Left ventricle myocardium inferior (tissue), 1 donor: ENCODE results near the gene KCNK5. TPM values are rescaled to one million over a fixed set of nuclear protein-coding genes. Genes with fewer than 3 reads are reported as not detected.

Experiments used
- DNase-seq: peaks from one replicate; pipeline ENCODE4 v3.0.0-alpha.2; 2020
- H3K27ac ChIP-seq: fragments of 200-600 bp; replicated peaks from 2 replicates; pipeline ENCODE4 v1.8.0; 2021
- H3K27me3 ChIP-seq: fragments of 200-600 bp; 2 replicates; pipeline ENCODE4 v1.8.0; 2021; ENCODE audit warnings: low read depth
- H3K36me3 ChIP-seq: fragments of 200-600 bp; 2 replicates; pipeline ENCODE4 v1.8.0; 2021
- H3K4me1 ChIP-seq: fragments of 200-600 bp; 2 replicates; pipeline ENCODE4 v1.8.0; 2021
- H3K4me3 ChIP-seq: fragments of 200-600 bp; 2 replicates; pipeline ENCODE4 v1.8.0; 2021; ENCODE audit warnings: mild to moderate bottlenecking, moderate library complexity
- H3K9me3 ChIP-seq: fragments of 200-600 bp; replicated peaks from 2 replicates; pipeline ENCODE4 v1.8.0; 2021
- intact Hi-C: fragments of 100-400 bp; cut with micrococcal nuclease; formaldehyde crosslinking; loops from one replicate; pipeline ENCODE4 v1.11.0; 2022
- total RNA-seq: library from RNA; stranded (reverse); fragmentation: NEBNext Ultra II Directional; extraction: Animal tissue kit (Norgen Biotek cat#: 25700); gene quantifications from one replicate; pipeline ENCODE4 v1.2.1, GENCODE V29; 2021
- TF ChIP-seq, protein P1 (sequence below): fragments of 200-600 bp; IDR thresholded peaks from 2 replicates; pipeline ENCODE4 v1.8.0; 2021; ENCODE audit warnings: antibody characterized with exemption, mild to moderate bottlenecking, borderline replicate concordance
- donor health status: DM: no; HTN: yes; CAD: no; lungs with severe emphysema.

Gene KCNK5
- total RNA-seq, 1 donor from 2014 or later, result 0.47 TPM

DNA sequence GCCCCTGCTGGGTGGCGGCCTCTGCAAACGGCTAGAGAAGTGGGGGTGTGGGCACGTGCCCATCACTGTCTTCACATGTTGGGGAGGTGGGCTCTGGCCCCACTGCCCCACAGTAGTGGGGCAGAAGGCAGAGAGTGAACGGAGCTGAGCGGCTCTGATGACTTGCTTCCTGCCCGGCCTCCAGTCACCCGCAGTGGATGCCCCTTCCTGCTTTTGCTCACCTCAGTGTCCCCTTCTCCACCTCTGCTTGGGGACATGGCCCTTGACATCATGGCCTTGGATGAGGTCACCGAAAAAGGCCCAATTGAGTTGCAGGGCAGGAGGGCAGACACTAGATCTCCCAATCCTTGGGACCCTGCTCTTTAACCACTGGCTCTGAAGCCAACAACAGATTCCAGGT, 40.1 kb downstream of the KCNK5 start:
- intact Hi-C loops, result loop anchor here (10.0 kb wide), 1 partner anchor 86 kb away; no protein-coding TSS in a partner anchor
- Histone ChIP-seq H3K36me3 (no peaks in the 10 kb centered on the region), H3K27me3 (peaks cover 14% of the 10 kb centered on the region), H3K9me3 (no peaks in the 10 kb centered on the region), H3K27ac (no peak overlapping the region), H3K4me3 (no peak overlapping the region), H3K4me1 (no peaks in the 10 kb centered on the region)
- no peak for DNase-seq
- TF ChIP-seq, protein P1, sequence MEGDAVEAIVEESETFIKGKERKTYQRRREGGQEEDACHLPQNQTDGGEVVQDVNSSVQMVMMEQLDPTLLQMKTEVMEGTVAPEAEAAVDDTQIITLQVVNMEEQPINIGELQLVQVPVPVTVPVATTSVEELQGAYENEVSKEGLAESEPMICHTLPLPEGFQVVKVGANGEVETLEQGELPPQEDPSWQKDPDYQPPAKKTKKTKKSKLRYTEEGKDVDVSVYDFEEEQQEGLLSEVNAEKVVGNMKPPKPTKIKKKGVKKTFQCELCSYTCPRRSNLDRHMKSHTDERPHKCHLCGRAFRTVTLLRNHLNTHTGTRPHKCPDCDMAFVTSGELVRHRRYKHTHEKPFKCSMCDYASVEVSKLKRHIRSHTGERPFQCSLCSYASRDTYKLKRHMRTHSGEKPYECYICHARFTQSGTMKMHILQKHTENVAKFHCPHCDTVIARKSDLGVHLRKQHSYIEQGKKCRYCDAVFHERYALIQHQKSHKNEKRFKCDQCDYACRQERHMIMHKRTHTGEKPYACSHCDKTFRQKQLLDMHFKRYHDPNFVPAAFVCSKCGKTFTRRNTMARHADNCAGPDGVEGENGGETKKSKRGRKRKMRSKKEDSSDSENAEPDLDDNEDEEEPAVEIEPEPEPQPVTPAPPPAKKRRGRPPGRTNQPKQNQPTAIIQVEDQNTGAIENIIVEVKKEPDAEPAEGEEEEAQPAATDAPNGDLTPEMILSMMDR, result no peak

DNA sequence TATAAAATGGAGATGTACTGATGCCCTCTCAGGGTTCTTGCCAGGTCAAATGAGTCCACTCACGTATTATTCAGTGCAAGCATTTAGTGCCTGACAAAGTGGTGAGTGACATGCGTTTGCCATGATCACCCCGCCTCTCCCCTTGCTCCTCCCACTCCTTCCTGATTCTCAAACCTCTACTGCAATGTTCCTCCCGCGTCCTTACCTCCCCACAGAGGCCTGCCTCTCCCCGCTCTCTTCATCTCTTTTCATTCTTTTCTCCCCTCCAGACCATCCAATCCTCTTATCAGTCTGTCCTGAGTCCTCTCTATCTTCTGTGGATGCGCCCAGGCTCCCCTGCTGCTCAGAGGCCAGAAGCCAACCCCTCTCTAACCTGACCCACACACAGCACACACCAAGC, 40.7 kb downstream of the KCNK5 start:
- no peak for DNase-seq
- TF ChIP-seq, protein P1, result no peak
- no peaks in the 10 kb centered on the region for H3K36me3 ChIP-seq
- no peak overlapping the region for H3K4me3 ChIP-seq
- no peak overlapping the region for H3K27ac ChIP-seq
- H3K9me3 ChIP-seq, result no peaks in the 10 kb centered on the region
- intact Hi-C loops, result loop anchor here (10.0 kb wide), 1 partner anchor 86 kb away; no protein-coding TSS in a partner anchor
- peaks cover 14% of the 10 kb centered on the region for H3K27me3 ChIP-seq
- H3K4me1 ChIP-seq, result no peaks in the 10 kb centered on the region

DNA sequence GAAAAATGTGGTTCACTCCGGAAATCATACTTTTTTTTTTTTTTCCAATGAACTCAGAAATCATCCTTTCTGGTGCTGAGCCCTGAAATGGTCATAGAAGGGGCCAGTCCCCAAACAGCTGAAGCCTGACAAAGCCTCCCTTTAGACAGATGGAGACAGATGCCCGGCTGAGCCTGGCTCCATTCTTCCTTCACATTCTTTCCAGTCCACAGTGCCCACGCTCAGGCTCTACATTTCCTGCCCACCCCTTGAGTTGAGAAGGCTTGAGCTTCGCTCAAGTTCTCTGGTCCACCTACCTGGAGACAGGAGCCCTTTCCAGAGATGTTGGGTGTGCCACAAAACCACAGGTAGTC, 41.2 kb downstream of the KCNK5 start:
- no peak for DNase-seq
- intact Hi-C loops, result loop anchor here (10.0 kb wide), 1 partner anchor 87 kb away; no protein-coding TSS in a partner anchor
- TF ChIP-seq, protein P1, result no peak
- Histone ChIP-seq H3K36me3 (no peaks in the 10 kb centered on the region), H3K27me3 (peaks cover 14% of the 10 kb centered on the region), H3K27ac (no peak overlapping the region), H3K4me1 (no peaks in the 10 kb centered on the region), H3K9me3 (no peaks in the 10 kb centered on the region), H3K4me3 (no peak overlapping the region)

DNA sequence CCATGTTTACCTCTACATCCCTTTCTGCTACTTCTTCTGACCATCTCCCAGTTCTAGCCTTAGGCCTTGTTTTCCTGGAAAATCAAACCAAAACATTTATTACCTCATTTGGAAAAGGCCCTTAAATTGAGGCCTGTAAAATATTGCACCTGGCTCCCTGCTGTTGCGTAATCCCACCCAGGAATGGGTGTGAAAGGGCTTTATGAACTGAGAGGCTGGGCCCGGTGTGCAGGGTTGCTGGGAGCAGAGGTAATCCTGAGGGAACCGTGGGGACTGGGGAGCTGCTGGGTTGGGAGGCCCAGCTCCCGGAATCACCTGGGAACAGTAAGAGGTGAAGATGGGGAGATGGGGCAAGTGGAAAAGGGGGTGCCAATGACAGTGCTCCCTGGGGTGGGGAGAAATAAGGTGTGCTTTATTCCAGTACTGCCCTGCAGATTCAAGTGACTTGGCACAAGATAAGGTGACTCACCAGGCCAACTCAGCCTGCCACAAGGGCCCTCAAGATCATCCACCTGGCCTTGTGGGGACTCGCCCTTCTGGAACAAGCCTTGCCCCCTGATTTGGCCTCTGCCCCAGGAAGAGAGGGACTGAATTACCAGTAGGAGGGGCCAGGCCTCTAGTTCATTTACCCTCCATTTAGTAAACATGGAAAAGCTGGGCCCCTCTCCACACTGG, 44.2 kb downstream of the KCNK5 start:
- DNase-seq, result no peak
- TF ChIP-seq, protein P1, result no peak

DNA sequence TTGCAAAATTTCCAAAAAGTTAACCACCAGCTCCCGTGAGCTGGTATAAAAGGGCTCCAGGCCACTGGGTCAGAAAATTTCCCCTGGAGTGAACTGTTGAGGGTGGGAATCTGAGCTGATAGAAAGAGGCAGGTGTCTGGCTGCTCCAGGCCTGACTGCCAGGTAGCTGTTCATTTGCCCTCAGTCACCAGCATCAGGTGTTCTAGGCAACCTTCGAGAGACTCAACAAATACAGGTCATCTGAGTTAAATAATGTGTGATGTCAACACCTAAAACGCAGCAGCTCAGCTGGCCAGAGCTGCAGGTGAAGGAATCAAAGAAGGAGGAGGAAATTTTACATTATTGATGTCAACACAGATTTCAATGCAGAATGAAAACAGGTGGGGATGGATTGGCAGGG, 46.7 kb downstream of the KCNK5 start:
- Histone ChIP-seq H3K36me3 (no peaks in the 10 kb centered on the region), H3K4me3 (no peak overlapping the region), H3K27ac (no peak overlapping the region), H3K9me3 (peaks cover 8% of the 10 kb centered on the region), H3K4me1 (no peaks in the 10 kb centered on the region), H3K27me3 (no peaks in the 10 kb centered on the region)
- DNase-seq, result no peak
- TF ChIP-seq, protein P1, result no peak
- intact Hi-C loops, result loop anchor here (10.0 kb wide), 1 partner anchor 92 kb away; no protein-coding TSS in a partner anchor

More for the DNA sequence above, 44.2 kb downstream of the KCNK5 start:
- Histone ChIP-seq H3K4me1 (no peaks in the 10 kb centered on the region), H3K4me3 (no peak overlapping the region), H3K27ac (no peak overlapping the region), H3K36me3 (no peaks in the 10 kb centered on the region), H3K9me3 (no peaks in the 10 kb centered on the region), H3K27me3 (peaks cover 14% of the 10 kb centered on the region)
- intact Hi-C loops, result loop anchor here (10.0 kb wide), 1 partner anchor 90 kb away; no protein-coding TSS in a partner anchor
